ENCODE results near the gene TGFB2.

DNA sequence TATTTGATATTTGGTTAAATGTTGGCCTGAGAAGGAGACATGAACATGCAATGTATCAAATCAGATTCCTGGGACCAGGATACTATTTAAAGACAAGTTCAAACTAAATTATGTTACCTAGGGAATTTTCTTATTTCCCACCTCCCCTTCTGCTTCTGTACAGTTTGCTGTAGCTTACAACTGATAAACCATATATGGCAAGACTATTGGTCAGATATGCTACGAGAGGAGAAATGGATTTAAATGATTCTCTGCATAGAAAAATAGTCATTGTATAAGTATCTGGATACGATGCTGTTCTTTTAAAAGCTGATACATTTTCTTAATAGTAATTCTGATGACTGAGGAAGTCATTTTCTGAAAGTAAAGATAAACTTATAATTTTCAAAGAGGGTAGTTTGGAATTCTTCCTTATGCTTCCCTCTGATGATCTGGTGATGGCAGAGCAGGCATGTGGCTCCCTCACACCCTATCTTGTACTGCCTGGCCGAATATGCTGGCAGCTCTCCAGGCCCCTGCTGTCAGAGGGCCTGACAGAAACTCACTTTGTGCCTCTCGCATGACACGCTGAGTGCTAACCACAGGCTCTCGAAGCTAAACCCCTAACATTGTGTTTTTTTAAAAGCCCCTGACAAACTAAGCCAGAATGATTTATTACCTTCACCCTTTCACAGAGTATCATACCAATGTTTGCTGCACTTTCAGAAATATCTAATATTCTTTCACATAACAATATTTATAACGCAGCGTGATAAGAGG is 40.7 kb upstream of the TGFB2 start:
- TF ChIP-seq, protein P1, sequence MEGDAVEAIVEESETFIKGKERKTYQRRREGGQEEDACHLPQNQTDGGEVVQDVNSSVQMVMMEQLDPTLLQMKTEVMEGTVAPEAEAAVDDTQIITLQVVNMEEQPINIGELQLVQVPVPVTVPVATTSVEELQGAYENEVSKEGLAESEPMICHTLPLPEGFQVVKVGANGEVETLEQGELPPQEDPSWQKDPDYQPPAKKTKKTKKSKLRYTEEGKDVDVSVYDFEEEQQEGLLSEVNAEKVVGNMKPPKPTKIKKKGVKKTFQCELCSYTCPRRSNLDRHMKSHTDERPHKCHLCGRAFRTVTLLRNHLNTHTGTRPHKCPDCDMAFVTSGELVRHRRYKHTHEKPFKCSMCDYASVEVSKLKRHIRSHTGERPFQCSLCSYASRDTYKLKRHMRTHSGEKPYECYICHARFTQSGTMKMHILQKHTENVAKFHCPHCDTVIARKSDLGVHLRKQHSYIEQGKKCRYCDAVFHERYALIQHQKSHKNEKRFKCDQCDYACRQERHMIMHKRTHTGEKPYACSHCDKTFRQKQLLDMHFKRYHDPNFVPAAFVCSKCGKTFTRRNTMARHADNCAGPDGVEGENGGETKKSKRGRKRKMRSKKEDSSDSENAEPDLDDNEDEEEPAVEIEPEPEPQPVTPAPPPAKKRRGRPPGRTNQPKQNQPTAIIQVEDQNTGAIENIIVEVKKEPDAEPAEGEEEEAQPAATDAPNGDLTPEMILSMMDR (optimal IDR thresholded peaks at IDR 0.05 in 1 of 3, IDR thresholded peaks at IDR 0.05 in 1 of 3, conservative IDR thresholded peaks at IDR 0.05 in 1 of 3; ENCODE audit: extremely low read depth in 1 of 3, insufficient read depth in 2 of 3, low read length in 3 of 3) = no peak
- TF ChIP-seq EZH2 (IDR thresholded peaks at IDR 0.05; ENCODE audit: low read length) = no peak

All from keratinocyte (primary cell).